Fibroblast of pulmonary artery (primary cell): ENCODE measurements around the gene MYOD1.

ENCODE experiments used
- DNase-seq: peaks from one replicate; pipeline ENCODE4 v3.0.0-alpha.2; 2010; ENCODE audit warnings: low read depth
- H3K4me3 ChIP-seq: replicated peaks from 2 replicates; pipeline ENCODE4 v1.5.1; 2011; ENCODE audit warnings: low read depth, mild to moderate bottlenecking, control low read depth, low read length, moderate library complexity
- CTCF ChIP-seq: IDR thresholded peaks from 2 replicates; pipeline ENCODE4 v1.5.1; 2011; ENCODE audit warnings: mild to moderate bottlenecking, control low read depth, low read length, inconsistent platforms; ENCODE audit errors: missing control alignments

The MYOD1 gene

DNA sequence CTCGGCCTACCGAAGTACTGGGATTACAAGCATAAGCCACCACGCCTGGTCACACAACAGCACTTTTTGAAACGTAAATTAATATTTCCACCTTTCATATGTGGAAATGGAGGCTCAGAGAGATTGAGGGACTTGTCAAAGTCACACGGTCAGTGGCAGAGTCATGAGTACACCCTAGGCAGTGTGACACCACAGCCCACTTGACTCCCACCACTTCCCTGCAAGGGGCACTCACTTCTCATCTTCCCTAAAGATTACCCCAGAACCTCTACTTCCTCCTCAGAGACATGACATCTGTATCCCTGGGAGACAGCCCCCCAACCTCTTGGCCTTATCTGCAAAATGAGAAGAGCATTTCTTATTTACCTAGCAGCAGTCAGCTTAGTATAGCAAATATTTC lies 16.5 kb upstream of the MYOD1 start:
- no peak for TF ChIP-seq CTCF
- DNase-seq: no peak

GRCh38 chr11:17703951-17704350 lies 15.4 kb upstream of the MYOD1 start:
- TF ChIP-seq CTCF: no peak
- DNase-seq: peak; percentile 23
- no peak overlapping the region for H3K4me3 ChIP-seq

More for the DNA sequence above, 16.5 kb upstream of the MYOD1 start:
- no peak overlapping the region for H3K4me3 ChIP-seq

GRCh38 chr11:17707830-17708229 lies 11.5 kb upstream of the MYOD1 start:
- DNase-seq: no peak
- no peak overlapping the region for H3K4me3 ChIP-seq
- TF ChIP-seq CTCF: no peak

GRCh38 chr11:17711836-17712235 lies 7.5 kb upstream of the MYOD1 start:
- no peak for DNase-seq
- H3K4me3 ChIP-seq: no peak overlapping the region
- no peak for TF ChIP-seq CTCF

DNA sequence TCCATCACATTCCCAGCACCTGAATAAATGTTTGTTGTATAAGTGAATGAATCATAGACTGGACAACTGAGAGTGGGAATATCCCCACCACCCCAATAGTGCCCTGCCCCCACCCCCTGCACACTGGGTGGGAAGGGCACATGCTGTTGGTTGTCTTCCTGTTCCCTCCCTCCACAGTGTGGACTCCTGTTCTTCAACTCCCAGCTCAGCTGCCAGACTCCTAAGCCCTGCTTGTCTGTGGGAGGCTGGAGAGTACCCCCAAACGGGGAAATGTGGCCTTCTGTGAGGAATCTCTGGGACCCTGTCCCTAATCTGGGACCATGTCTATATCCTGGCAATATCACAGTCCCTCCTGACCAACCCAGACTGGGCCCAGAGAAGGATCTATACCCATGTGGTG lies 5.5 kb upstream of the MYOD1 start:
- TF ChIP-seq CTCF: no peak
- DNase-seq: no peak
- no peak overlapping the region for H3K4me3 ChIP-seq

DNA sequence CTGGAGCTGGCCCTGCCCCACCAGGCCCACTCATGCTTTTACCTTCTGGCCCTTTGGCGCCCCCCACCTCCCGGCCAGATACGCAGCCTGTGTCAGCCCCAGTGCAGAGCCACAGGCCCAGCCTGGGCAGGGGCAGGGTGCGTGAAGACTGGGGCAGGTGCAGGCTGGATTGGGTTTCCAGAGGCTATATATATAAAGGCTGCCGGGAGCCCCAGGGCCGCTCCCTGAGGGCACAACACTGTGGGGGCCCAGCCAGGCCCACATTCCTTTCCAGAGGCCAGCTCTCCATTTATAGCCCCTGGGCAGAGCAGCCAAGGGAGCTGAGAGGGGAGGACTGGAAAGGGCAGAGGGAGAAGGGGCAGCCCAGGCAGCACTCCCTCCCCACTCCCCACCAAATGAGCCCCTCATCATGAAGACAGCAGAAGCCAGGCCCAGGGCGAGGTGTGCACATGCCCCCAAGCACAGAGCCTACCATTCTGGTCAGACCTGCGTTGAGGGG lies 5.0 kb upstream of the MYOD1 start:
- DNase-seq: no peak
- TF ChIP-seq CTCF: no peak
- no peak overlapping the region for H3K4me3 ChIP-seq

GRCh38 chr11:17714870-17715269 lies 4.5 kb upstream of the MYOD1 start:
- H3K4me3 ChIP-seq: no peak overlapping the region
- DNase-seq: no peak
- TF ChIP-seq CTCF: no peak
